ENCODE measurements around the gene ABCA5. TPM values are rescaled to one million over a fixed set of nuclear protein-coding genes. Genes with fewer than 3 reads are reported as not detected.
A peak's percentile ranks its signal among the peaks of the same experiment; 100 is the strongest.

ABCA5 gene
- polyA plus RNA-seq, 3 donors: 0.50 to 3.1 (median 0.73) TPM

GRCh38 chr17:69235338-69236058 is 91.4 kb downstream of the ABCA5 start:
- no peaks in the 10 kb centered on the region for H4K20me1 ChIP-seq (ENCODE audit: insufficient read depth, low read length)
- peak; percentile 75 to 84 (median 82) for DNase-seq
- peaks cover 3 to 8% of the 10 kb centered on the region in 2 donors for H3K36me3 Mint-ChIP-seq
- H3K27me3 ChIP-seq (ENCODE audit: control insufficient read depth in 2 of 2, insufficient read depth in 2 of 2, low read length in 2 of 2): no peaks in the 10 kb centered on the region
- H3K9me3 Mint-ChIP-seq: peaks cover 8 to 33% (median 21%) of the 10 kb centered on the region in 7 donors
- TF ChIP-seq CTCF (IDR thresholded peaks at IDR 0.05): peak; percentile 89
- intact Hi-C loops (cut with micrococcal nuclease): loop anchor here (2.0 to 5.0 kb wide), 2 partner anchors 457 to 458 kb away; no protein-coding TSS in a partner anchor
- H3K4me1 Mint-ChIP-seq: peaks cover 5% of the 10 kb centered on the region
- H3K9me3 ChIP-seq (replicated peaks in 1 of 2; ENCODE audit: control insufficient read depth in 1 of 2, insufficient read depth in 1 of 2, low read length in 2 of 2): peaks cover 9 to 17% of the 10 kb centered on the region in 2 donors
- no peak overlapping the region for H3K9ac ChIP-seq (ENCODE audit: insufficient read depth, low read length, poor library complexity, severe bottlenecking)
- H3K4me3 Mint-ChIP-seq: no peak overlapping the region
- peaks cover 5 to 6% of the 10 kb centered on the region in 2 donors for H3K4me1 ChIP-seq (ENCODE audit: control insufficient read depth in 1 of 2, insufficient read depth in 2 of 2, low read length in 2 of 2)
- WGBS (ENCODE audit: insufficient coverage): 0% methylated on average over 1 of the region's 1 CpG
- peak overlapping the region; percentile 60 for H2AFZ ChIP-seq (ENCODE audit: insufficient read depth, low read depth, low read length, poor library complexity, severe bottlenecking)
- H3K27ac ChIP-seq (ENCODE audit: low read depth in 1 of 2, low read length in 2 of 2): peak overlapping the region in 1 of 2 donors; percentile 12
- H3K36me3 ChIP-seq (replicated peaks in 1 of 2; ENCODE audit: control insufficient read depth in 1 of 2, insufficient read depth in 2 of 2, low read length in 2 of 2): no peaks in the 10 kb centered on the region
- no peaks in the 10 kb centered on the region for H3K27me3 Mint-ChIP-seq (ENCODE audit: low read depth in 3 of 3)
- peak overlapping the region; percentile 15 for H3K4me2 ChIP-seq (replicated peaks; ENCODE audit: extremely low read depth, low read length, poor library complexity, severe bottlenecking)
- H3K79me2 ChIP-seq (ENCODE audit: insufficient read depth, low read length): no peaks in the 10 kb centered on the region
- H3K4me3 ChIP-seq (replicated peaks in 1 of 3; ENCODE audit: low read depth in 2 of 3, low read length in 3 of 3): no peak overlapping the region
- peak overlapping the region in 5 of 7 donors; percentile 6 to 71 (median 65) for H3K27ac Mint-ChIP-seq

GRCh38 chr17:69232650-69233049 is 94.3 kb downstream of the ABCA5 start:
- DNase-seq: no peak
- Mint-ChIP-seq H3K27ac (no peak overlapping the region), H3K4me1 (peaks cover 11% of the 10 kb centered on the region), H3K36me3 (peaks cover 3 to 8% of the 10 kb centered on the region in 2 donors), H3K9me3 (peaks cover 8 to 37% (median 21%) of the 10 kb centered on the region in 7 donors), H3K4me3 (no peak overlapping the region), H3K27me3 (ENCODE audit: low read depth in 3 of 3) (no peaks in the 10 kb centered on the region)
- Histone ChIP-seq H3K9me3 (replicated peaks in 1 of 2; ENCODE audit: control insufficient read depth in 1 of 2, insufficient read depth in 1 of 2, low read length in 2 of 2) (peaks cover 9 to 17% of the 10 kb centered on the region in 2 donors), H3K4me2 (replicated peaks; ENCODE audit: extremely low read depth, low read length, poor library complexity, severe bottlenecking) (no peak overlapping the region), H2AFZ (ENCODE audit: insufficient read depth, low read depth, low read length, poor library complexity, severe bottlenecking) (no peak overlapping the region), H3K79me2 (ENCODE audit: insufficient read depth, low read length) (no peaks in the 10 kb centered on the region), H4K20me1 (ENCODE audit: insufficient read depth, low read length) (no peaks in the 10 kb centered on the region), H3K27me3 (ENCODE audit: control insufficient read depth in 2 of 2, insufficient read depth in 2 of 2, low read length in 2 of 2) (no peaks in the 10 kb centered on the region), H3K4me1 (ENCODE audit: control insufficient read depth in 1 of 2, insufficient read depth in 2 of 2, low read length in 2 of 2) (peaks cover 8 to 16% of the 10 kb centered on the region in 2 donors), H3K4me3 (replicated peaks in 1 of 3; ENCODE audit: low read depth in 2 of 3, low read length in 3 of 3) (no peak overlapping the region), H3K36me3 (replicated peaks in 1 of 2; ENCODE audit: control insufficient read depth in 1 of 2, insufficient read depth in 2 of 2, low read length in 2 of 2) (no peaks in the 10 kb centered on the region), H3K9ac (ENCODE audit: insufficient read depth, low read length, poor library complexity, severe bottlenecking) (no peak overlapping the region), H3K27ac (ENCODE audit: low read depth in 1 of 2, low read length in 2 of 2) (no peak overlapping the region)
- no peak for TF ChIP-seq CTCF (IDR thresholded peaks at IDR 0.05)
- intact Hi-C loops (cut with micrococcal nuclease): no loop called here

Measured in CD14-positive monocyte (primary cell).